ENCODE measurements around the gene PTPRD.

Gene PTPRD

DNA sequence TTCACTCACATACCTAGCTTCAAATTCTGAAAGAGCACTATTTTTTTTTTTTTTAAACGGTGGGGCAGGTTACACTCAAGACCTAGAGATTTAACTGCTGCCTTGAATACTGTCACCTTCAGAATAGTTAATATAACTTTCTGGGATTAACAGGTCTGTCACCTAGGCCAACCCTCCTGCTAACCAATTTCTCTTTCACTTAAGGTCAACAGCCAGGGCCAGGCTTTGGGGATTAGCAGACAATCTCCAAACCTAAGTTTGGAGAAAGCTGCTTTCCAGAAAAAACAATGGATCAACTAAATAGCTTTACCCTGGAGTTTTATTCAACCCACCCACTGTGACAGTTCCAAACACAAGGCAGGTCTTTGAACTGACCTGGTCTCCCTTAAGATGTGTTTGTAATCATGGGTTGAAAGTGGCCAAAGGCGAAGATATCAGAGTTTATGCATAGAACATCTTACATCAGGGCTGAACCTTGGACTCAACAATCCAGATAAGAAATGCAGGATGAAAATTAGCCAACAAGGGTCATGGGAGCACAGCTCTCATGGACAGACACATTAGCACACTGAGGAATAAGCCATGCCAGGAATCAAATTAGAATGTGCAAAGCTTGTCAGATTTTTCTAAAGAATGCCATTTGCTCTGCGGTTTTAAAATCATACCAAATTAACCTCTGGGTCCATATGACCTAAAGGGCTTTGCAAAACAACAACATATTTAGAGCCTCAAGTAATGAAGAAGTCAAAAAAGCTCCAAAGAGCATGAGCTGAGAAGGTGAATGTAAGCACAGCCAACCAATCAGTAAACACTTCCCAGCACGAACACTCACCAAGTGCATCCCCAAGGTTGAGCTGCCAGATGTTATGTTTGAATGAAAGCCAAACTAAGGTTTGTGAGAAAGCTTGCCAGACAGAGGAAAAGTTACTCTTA, 2274.7 kb downstream of the PTPRD start:
- no peak for DNase-seq

DNA sequence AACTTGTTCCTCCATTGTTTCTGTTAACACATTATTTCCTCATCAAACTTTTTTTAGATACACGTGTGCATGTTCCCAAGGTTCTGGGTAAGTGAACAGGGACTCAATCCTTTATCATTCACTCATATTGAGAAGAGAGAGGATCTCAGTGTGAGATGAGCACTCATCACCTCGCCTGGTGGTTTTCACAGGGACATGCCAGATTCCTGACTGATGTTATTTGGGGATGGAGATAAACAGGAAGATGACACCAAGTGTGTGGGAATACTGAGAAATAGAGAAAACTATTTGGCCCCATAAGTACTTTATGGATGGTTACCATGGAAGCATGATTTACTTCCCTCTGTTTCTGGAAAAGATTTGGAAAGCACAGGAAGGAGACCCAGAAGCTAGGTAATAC, 2279.9 kb downstream of the PTPRD start:
- no peak for DNase-seq

- no peak for DNase-seq
Observed at GRCh38 chr9:8332331-8332650, 2280.5 kb downstream of the PTPRD start.

GRCh38 chr9:8331507-8332330, 2281.1 kb downstream of the PTPRD start:
- no peak for DNase-seq

GRCh38 chr9:8329561-8330283, 2283.1 kb downstream of the PTPRD start:
- no peak for DNase-seq

DNA sequence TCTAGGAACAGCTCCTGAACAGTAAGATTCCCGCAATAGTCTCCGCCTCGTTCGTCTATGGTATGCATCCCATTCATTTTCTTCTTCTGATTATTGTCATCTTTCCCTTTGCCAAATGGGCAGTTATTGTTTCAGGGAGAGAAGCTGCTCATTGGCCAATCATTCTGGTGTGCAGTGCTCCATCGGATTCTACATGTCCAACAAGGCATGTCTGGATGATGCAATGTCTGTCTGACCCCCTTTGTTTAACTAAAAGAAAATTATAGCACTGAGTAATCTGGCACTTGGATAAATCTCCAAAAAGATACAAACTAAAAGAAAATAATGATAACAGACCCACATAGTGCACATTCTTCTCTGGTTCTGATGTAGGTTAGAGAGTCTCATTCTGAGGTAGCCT, 2297.6 kb downstream of the PTPRD start:
- DNase-seq = no peak

DNA sequence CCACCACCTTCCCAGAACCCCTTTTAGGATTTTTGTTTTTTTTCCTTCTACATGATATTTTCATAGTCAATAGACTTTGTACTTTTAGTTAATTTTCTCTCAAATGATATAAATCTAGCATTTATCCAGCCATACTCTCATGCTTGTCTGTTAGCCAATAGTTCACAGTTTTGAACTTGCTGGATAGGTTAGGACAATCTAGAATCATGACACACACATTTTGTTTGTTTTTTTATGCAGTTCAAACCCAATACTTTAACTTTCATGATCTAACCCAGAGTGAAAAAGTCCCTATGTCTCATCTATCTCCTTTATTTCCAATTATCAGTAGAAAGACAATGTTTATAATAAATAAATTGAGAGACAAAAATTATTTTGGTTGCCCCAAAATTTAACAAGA, 2303.5 kb downstream of the PTPRD start:
- DNase-seq = no peak

GRCh38 chr9:8304720-8305119, 2308.1 kb downstream of the PTPRD start:
- DNase-seq = no peak

GRCh38 chr9:8301296-8301695, 2311.5 kb downstream of the PTPRD start:
- DNase-seq = no peak

DNA sequence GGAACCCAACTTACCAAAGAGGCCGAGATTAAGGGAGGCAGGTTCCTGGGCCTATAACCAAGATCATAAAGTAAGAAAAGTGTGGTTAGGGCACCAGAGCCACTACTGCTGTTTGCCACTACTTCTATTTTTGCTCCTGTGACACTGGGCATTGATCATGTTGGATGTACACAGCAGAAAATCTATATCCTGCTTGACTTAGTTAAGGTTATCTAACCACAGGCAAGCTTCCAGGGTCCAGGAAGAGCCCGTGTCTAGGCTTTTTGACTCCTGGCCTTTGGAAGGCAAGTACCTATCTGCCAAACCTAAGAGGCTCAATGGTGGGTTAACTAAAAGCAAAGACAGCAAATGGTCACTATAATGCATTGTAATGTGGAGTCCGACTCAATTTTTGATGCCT, 2315.8 kb downstream of the PTPRD start:
- no peak for DNase-seq

- DNase-seq = no peak
Observed at GRCh38 chr9:8292657-8293056, 2320.1 kb downstream of the PTPRD start.

- no peak for DNase-seq
Observed at GRCh38 chr9:8289681-8290080, 2323.1 kb downstream of the PTPRD start.

DNA sequence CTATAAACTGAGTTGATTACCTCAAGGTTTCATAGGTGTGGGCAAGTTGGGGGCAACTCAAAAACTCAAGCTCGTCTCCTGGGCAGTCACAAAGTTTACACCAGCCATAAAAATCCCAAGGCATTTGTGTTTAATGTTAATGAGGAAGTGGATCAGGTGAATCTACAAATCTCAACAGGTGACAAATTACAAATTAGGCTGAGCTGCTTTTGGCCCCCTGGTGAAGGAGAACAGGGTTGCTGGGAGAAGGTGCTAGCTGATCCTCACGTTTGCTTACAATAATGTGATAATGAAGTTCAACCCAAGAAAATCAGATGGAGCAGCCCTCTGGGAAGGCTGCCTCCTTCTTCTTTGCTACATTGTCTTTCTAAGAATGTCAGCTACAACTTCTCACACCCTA, 2324.8 kb downstream of the PTPRD start:
- DNase-seq = no peak

DNA sequence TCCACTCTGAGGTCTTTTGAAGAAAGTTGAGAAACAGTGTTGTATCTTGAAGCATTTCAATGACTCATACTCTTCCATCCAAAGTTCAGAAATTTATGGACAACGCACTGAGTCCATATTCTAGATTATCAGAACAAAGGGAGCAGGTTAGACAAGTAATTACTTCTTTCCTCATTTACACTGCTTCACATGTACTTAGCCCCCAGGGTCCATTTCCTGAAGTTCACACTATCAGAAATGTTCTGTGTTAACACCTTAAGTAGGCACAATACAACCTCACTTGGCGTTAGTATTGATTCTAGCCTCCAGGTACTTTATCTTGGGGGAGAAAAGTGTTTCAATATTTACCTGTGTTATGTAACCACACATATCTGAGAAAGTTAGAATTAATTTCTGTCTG, 2325.3 kb downstream of the PTPRD start:
- no peak for DNase-seq

- DNase-seq = no peak
Observed at GRCh38 chr9:8284884-8285283, 2327.9 kb downstream of the PTPRD start.

DNA sequence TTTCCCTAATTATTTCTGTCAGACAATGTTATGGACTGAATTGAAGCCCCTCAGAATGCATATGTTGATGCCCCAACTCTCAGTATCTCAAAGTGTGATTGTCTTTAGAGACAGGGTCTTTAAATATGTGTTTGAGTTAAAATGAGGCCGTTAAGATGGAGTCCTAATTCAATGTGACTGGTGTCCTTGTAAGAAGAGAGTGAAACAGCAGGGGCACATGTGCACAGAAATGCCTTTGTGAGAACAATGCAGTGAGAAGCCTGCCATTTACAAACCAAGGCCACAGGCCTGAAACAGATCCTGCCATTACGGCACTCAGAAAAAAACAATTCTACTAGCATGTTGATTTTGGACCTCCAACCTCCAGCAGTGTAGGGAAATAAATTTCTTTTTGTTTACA, 2330.3 kb downstream of the PTPRD start:
- DNase-seq = no peak

GRCh38 chr9:8280811-8281210, 2332.0 kb downstream of the PTPRD start:
- DNase-seq = no peak

DNA sequence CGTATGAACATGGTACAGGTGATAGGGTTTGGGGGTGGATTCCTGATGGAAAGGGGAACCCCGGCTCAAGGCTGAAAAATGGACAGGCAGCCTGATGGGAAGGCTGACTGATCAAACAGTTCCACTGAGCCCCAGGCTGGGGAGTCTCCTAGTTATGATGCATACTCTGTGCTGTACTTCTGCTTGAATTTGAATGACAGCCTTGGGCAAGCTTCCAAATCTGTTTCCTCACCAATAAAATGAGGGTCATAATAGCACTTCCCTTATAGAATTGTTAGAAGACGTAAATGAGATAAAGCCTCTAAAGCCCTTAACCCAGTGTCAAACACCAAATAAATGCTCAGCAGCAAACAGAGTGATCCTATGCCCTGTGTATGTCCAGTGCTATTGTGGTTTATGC, 2334.8 kb downstream of the PTPRD start:
- no peak for DNase-seq

DNA sequence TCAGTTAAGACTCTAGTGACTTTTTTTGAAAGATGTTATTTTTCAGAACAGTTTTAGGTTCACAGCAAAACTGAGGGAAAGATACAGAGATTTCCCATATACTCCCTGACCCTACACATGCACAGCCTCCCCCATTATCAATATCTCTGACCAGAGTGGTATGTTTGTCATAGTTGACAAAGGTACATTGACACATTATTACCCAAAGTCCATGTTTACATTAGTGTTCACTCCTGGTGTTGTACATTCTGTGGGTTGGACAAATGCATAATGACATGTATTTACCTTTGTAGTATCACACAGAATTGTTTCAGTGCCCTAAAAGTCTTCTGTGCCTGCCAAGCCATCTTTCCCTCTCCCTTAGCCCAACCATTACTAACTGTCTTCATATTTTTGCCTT, 2342.6 kb downstream of the PTPRD start:
- no peak for DNase-seq

- DNase-seq = no peak
Observed at GRCh38 chr9:8268881-8269280, 2343.9 kb downstream of the PTPRD start.

- no peak for DNase-seq
Observed at GRCh38 chr9:8268216-8268878, 2344.5 kb downstream of the PTPRD start.

DNA sequence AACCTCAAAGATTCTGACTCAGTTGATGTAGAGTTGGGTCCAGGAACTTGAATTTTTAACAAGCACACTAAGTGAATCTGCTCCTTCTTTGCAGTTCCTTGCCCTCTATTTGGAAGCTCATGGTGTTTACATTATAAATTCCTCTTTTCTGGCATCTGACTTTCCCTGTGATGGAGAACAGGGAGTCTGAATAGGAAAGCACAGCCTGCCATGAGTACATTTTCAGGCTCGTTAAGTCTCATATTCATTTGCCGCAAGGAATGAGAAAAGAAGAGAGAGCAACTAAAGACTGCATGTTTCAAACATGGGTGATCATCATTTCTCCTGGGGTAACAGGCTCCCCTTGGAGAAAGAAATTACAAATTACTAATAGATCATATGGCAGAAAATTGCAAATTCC, 2345.2 kb downstream of the PTPRD start:
- DNase-seq = no peak

DNA sequence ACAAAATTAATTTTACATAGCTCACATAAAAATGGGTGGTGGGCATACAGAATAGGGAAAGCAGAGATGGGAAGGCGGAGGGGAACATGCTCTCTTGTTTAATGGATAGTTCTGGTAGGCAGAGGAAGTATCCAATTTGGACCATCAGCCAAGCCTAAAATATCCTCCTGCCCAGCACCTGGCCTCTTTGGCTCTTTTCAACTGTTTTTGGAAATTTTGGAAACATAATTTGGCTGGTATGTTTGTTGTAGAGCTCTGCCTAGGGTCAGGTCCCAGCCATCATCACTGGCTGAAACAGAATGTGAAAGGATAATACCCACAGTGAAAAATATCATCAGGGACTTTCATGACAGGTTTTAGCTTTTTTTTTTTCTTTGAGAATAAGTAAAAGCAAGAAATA, 2345.9 kb downstream of the PTPRD start:
- no peak for DNase-seq
